ENCODE data around the gene SYNDIG1. TPM values are rescaled to one million over a fixed set of nuclear protein-coding genes. Genes with fewer than 3 reads are reported as not detected.

SYNDIG1 gene
- total and polyA plus RNA-seq, 2 of the 4 experiments (the other 2 are of a cell fraction): not detected

DNA sequence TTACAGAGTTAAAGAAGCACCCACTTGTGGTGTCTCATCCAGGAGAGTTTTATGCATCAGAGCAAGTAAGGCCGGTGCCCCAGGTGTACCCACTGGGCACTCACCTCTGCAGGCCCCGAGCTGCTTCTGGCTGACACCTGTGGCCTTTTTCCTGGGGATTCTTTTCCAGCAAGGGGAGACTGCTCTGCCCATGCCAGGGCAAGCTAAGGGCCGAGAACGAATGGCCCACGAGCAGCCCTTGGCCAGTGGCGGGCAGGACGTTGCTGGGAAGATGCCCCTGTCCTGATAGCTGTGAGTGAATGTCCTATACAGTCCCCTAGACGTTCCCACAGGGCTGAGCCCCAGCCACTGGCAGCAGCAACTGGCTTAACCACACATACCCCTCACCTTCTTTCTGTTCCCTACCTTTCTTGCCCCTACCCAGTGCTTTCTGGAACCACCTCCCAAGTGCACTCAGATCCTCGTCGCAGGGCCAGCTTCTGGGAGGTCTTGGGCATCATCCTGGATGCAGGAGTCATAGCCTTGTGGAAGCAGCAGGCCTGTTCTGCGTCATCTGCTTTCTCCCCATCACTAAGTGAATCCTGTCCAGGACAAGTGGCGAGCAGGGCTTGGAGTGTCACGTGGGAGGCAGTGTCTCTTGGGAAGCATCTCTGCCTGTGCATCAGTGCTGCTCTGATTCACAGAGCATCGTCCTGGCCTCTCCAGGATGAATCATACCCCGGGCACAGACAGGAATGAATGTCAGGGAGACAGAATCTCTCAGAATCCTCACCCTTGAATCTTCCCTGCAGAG lies 32.5 kb downstream of the SYNDIG1 start:
- no peak overlapping the region for H3K18ac ChIP-seq (ENCODE audit: low read depth, low read length)
- no peak overlapping the region for H3K4me2 ChIP-seq (ENCODE audit: low read depth, low read length)
- no peak overlapping the region for H3K4ac ChIP-seq (ENCODE audit: low read depth, low read length)
- no peak overlapping the region for H4K91ac ChIP-seq (ENCODE audit: insufficient read depth, low read depth, low read length)
- no peak overlapping the region for H2AK9ac ChIP-seq (replicated peaks; ENCODE audit: low read depth, low read length, poor library complexity)
- H3K36me3 ChIP-seq (ENCODE audit: control insufficient read depth, insufficient read depth, low read length): no peaks in the 10 kb centered on the region
- no peak overlapping the region for H2BK5ac ChIP-seq (ENCODE audit: low read depth, low read length, poor library complexity, severe bottlenecking)
- H3K4me1 ChIP-seq (ENCODE audit: control insufficient read depth, insufficient read depth, low read length): no peaks in the 10 kb centered on the region
- H2AK5ac ChIP-seq (ENCODE audit: low read depth, low read length): no peak overlapping the region
- no peak overlapping the region for H4K5ac ChIP-seq (ENCODE audit: low read depth, low read length)
- no peak overlapping the region for H3K4me3 ChIP-seq (ENCODE audit: insufficient read depth, low read depth, low read length)
- H3K9me3 ChIP-seq (ENCODE audit: control insufficient read depth, insufficient read depth, low read length): no peaks in the 10 kb centered on the region
- BruUV-seq (replicated peaks): no TSS peak
- ATAC-seq (ENCODE audit: low read depth) (peak; percentile 65), DNase-seq (peak; percentile 59)
- no peak overlapping the region for H2BK120ac ChIP-seq (ENCODE audit: low read depth, low read length)
- no peak overlapping the region for H2AFZ ChIP-seq (replicated peaks; ENCODE audit: low read length, poor library complexity)
- no peaks in the 10 kb centered on the region for H3K27me3 ChIP-seq (ENCODE audit: control insufficient read depth, insufficient read depth, low read length)
- H4K8ac ChIP-seq (ENCODE audit: low read depth in 2 of 2, low read length in 2 of 2): no peak overlapping the region
- no peak overlapping the region for H2BK20ac ChIP-seq (ENCODE audit: low read depth, low read length)
- H3K79me1 ChIP-seq (ENCODE audit: low read depth in 1 of 2, low read length in 2 of 2): no peaks in the 10 kb centered on the region
- H3K9me1 ChIP-seq (ENCODE audit: insufficient read depth, low read length): no peaks in the 10 kb centered on the region
- no peak overlapping the region for H3K56ac ChIP-seq (ENCODE audit: extremely low read depth, insufficient read depth, low read length)
- H3K27ac ChIP-seq (ENCODE audit: insufficient read depth, low read length): no peak overlapping the region
- in situ Hi-C loops (cut with MboI; ENCODE audit: low sequenced_read_pairs) (no loop called here), dilution Hi-C loops (cut with HindIII; ENCODE audit: low sequenced_read_pairs, unreplicated experiment) (no loop called here), intact Hi-C loops (cut with micrococcal nuclease) (no loop called here)
- no peak overlapping the region for H3K23ac ChIP-seq (ENCODE audit: low read depth, low read length)
- TF ChIP-seq NFE2L2 (IDR thresholded peaks at IDR 0.05; ENCODE audit: low read depth, low read length) (no peak), FOS (IDR thresholded peaks at IDR 0.05; ENCODE audit: low read depth, low read length) (0 out of 2 replicates have a peak, but pooled peaks have one; percentile 17)
- TF ChIP-seq, protein P1, sequence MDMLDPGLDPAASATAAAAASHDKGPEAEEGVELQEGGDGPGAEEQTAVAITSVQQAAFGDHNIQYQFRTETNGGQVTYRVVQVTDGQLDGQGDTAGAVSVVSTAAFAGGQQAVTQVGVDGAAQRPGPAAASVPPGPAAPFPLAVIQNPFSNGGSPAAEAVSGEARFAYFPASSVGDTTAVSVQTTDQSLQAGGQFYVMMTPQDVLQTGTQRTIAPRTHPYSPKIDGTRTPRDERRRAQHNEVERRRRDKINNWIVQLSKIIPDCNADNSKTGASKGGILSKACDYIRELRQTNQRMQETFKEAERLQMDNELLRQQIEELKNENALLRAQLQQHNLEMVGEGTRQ (IDR thresholded peaks at IDR 0.05; ENCODE audit: low read depth, low read length): peak; percentile 77
- no peak overlapping the region for H3K9ac ChIP-seq (ENCODE audit: low read depth, low read length)
- ChIA-PET POLR2A (ENCODE audit: unreplicated experiment) (no interaction called here), CTCF (no interaction called here)
- no peak overlapping the region for H3K14ac ChIP-seq (replicated peaks; ENCODE audit: low read depth, low read length)
- WGBS, 2 experiments (ENCODE audit: extremely low coverage in 2 of 2, insufficient read length in 1 of 2): no CpG with 5 or more reads among the region's 15 CpGs
- H2BK15ac ChIP-seq (ENCODE audit: low read depth, low read length): no peak overlapping the region
- H4K20me1 ChIP-seq (ENCODE audit: insufficient read depth, low read length): no peaks in the 10 kb centered on the region

All from IMR-90 (cell line).